ENCODE results near the gene CEP350. TPM values are rescaled to one million over a fixed set of nuclear protein-coding genes. Genes with fewer than 3 reads are reported as not detected.
A peak's percentile ranks its signal among the peaks of the same experiment; 100 is the strongest.

CEP350 gene
- total and polyA plus RNA-seq, 10 of the 15 experiments (the other 5 are each of a cell fraction or from before 2014, with no cell fraction given), result 5.2 to 46.0 (median 23.1) TPM

- Histone ChIP-seq H3K4me1 (ENCODE audit: control insufficient read depth, insufficient read depth, low read length) (no peaks in the 10 kb centered on the region), H2AFZ (ENCODE audit: control insufficient read depth, low read depth, low read length) (no peak overlapping the region), H4K20me1 (ENCODE audit: control insufficient read depth, insufficient read depth) (no peaks in the 10 kb centered on the region), H3K27me3 (replicated peaks in 1 of 2; ENCODE audit: control insufficient read depth in 2 of 2, insufficient read depth in 2 of 2, low read length in 1 of 2) (no peaks in the 10 kb centered on the region), H3K27ac (ENCODE audit: control insufficient read depth, insufficient read depth) (no peak overlapping the region), H3K4me3 (no peak overlapping the region), H3K9me3 (replicated peaks; ENCODE audit: control insufficient read depth, insufficient read depth, low read length) (no peaks in the 10 kb centered on the region), H3K9ac (ENCODE audit: control insufficient read depth, insufficient read depth, low read length) (no peak overlapping the region), H3K36me3 (ENCODE audit: control insufficient read depth in 2 of 2, insufficient read depth in 2 of 2, low read length in 1 of 2) (peaks cover 1 to 19% of the 10 kb centered on the region in 2 experiments), H3K4me2 (ENCODE audit: control insufficient read depth, insufficient read depth) (no peak overlapping the region), H3K79me2 (ENCODE audit: control insufficient read depth, insufficient read depth, low read length) (no peaks in the 10 kb centered on the region)
- no peak for ATAC-seq
- no peak for TF ChIP-seq ZNF274 (IDR thresholded peaks at IDR 0.05; ENCODE audit: insufficient read depth, insufficient read length)
- TF ChIP-seq ZBTB40 (IDR thresholded peaks at IDR 0.05; ENCODE audit: borderline replicate concordance), result 0 out of 2 replicates have a peak, but pooled peaks have one; percentile 25
- no peak for TF ChIP-seq ZNF622 (IDR thresholded peaks at IDR 0.05)
- intact Hi-C loops (cut with micrococcal nuclease; ENCODE audit: unreplicated experiment), result no loop called here
- CTCF ChIA-PET, result no interaction called here
- BruUV-seq (replicated peaks), result no TSS peak
- DNase-seq (ENCODE audit: low read depth, low spot score), result no peak
- WGBS (ENCODE audit: insufficient coverage, insufficient replicate concordance, low lambda C conversion rate, missing lambda C conversion rate), result 85% methylated on average over 4 of the region's 4 CpGs
- in situ Hi-C loops (cut with MboI), result no loop called here
- POLR2A ChIA-PET, result no interaction called here
- RAD21 ChIA-PET (ENCODE audit: unreplicated experiment), result no interaction called here
- FAIRE-seq, result no peak
- SMC1A ChIA-PET (ENCODE audit: uncharacterized antibody, unreplicated experiment), result no interaction called here
These were observed 142.1 kb downstream of the CEP350 start for GRCh38 chr1:180096584-180097325.

Measured in GM12878 (cell line).